ENCODE measurements around the gene CARD10.
"Not testable (repeated sequence)": the region's sequence is repeated elsewhere in the genome, so short reads cannot be mapped to it uniquely, and the experiment has no call there.

CARD10 gene

DNA sequence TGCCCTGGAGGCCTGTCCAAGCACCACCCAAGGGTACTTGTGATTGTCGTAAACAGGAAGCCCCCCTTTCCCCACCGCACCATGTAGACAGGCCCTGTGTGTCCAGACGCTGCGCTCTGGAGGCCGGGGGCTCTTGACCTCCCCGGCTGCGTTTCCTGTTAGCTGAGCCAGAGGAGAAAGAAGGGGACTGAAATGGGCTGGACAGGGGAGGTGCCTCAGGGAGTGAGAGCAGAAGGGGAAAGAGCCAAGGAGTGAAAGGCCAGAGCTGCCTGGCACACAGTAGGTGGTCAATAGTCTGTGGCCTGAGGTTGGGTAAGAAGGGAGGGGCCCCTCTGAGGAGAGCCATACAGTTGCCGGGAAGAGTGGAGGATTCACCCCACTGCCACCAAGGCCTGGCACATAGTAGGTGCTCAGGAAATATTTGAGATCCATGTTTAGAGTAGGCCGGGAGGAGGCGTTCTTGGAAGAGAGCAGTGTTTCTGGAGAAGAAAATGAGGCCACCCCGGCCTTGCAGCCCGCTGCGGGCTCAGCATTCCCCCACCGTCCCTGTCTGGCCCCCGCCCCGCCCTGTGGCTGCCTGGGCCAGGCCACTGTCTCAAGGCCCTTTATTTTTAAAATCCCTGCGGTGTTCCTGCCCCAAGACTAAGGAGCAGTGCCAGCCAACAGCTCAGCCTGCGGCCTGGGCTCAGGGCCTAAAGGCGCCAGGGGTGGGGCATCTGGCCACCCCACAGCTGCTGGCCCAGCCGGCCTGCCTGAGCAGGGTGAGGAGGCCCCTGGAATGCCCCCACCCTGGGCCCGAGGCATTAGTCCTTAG lies 27.4 kb upstream of the CARD10 start:
- TF ChIP-seq, protein P1, sequence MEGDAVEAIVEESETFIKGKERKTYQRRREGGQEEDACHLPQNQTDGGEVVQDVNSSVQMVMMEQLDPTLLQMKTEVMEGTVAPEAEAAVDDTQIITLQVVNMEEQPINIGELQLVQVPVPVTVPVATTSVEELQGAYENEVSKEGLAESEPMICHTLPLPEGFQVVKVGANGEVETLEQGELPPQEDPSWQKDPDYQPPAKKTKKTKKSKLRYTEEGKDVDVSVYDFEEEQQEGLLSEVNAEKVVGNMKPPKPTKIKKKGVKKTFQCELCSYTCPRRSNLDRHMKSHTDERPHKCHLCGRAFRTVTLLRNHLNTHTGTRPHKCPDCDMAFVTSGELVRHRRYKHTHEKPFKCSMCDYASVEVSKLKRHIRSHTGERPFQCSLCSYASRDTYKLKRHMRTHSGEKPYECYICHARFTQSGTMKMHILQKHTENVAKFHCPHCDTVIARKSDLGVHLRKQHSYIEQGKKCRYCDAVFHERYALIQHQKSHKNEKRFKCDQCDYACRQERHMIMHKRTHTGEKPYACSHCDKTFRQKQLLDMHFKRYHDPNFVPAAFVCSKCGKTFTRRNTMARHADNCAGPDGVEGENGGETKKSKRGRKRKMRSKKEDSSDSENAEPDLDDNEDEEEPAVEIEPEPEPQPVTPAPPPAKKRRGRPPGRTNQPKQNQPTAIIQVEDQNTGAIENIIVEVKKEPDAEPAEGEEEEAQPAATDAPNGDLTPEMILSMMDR (IDR thresholded peaks at IDR 0.05; ENCODE audit: extremely low read depth, insufficient read depth, missing control alignments), result no peak
- no peak for DNase-seq (ENCODE audit: low spot score)
- in situ Hi-C loops (cut with MboI; ENCODE audit: low pct_unique_long_range_greater_than_20kb, low sequenced_read_pairs, unreplicated experiment), result no loop called here

DNA sequence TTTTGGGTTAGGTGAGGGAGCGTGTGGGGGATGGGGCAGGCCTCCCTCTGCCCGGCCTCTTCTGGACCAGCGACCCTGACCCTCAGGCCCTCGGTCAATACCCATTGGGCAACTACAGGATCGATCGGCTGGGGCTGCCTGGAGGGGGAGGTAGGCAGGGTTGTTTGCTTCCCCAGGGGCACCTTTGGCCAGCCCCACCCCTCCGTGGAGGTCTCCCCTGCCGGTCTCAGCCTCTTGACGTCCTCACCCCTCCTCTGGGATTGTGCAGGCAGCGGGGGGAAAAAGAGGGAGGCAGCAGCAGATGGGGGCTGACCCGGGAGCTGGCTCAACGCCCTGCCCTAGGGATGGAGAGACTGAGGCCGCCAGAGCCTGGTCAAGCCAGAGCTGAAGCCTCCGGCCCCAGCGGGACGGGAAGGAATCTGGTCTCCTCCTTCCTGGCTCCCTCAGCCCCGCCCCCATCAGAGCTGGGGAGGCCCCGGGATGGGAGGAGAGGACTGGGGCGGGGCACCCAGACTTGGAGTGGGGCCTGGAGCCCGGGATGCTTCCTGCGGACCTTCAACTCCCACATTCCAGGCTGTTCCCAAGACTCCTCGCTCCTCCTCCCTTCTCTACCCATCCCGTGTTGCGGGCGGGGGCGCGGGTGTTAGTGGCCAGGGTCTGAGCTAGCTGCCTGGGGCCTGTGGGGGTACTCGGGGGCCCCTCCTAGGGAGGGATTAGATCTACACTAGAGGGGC lies 26.7 kb upstream of the CARD10 start:
- no peak for DNase-seq (ENCODE audit: low spot score)
- in situ Hi-C loops (cut with MboI; ENCODE audit: low pct_unique_long_range_greater_than_20kb, low sequenced_read_pairs, unreplicated experiment), result no loop called here
- TF ChIP-seq, protein P1 (IDR thresholded peaks at IDR 0.05; ENCODE audit: extremely low read depth, insufficient read depth, missing control alignments), result no peak

DNA sequence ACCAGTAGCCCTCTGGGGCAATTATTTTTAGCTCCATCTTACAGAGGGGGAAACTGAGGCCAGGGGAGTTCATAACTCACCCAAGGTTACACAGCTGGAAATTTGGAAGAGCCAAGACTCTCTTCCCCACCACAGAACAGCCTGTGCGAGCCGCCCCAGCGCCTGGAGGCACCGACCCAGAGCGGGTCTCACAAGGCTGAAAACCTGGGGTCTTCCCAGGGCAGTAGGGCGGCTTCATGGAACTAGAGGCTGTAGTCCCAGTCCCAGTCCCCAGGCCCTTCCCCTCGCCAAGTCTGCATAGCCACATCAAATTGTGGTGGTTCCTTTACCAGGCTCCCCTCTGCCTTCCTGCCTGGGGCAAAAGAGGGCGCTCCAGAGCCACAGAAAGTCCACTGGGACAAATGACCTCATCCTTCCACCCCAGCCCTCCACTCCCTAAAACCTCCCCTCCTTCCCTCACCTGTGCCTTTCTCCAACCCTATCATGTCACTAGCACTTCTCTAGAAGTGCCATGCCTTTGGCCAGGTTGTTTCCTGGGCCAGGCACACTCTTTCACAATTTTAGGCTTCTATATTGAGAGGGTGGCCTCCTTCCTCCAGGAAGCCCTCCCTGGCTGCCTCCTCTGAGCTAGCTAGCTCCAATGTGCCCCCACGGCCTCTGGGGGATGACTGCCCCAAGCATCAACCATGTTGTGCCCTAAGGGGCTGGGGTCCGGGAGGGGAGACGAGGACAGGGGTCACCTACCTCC lies 25.9 kb upstream of the CARD10 start:
- DNase-seq (ENCODE audit: low spot score), result peak; percentile 70
- TF ChIP-seq, protein P1 (IDR thresholded peaks at IDR 0.05; ENCODE audit: extremely low read depth, insufficient read depth, missing control alignments), result peak; percentile 81
- in situ Hi-C loops (cut with MboI; ENCODE audit: low pct_unique_long_range_greater_than_20kb, low sequenced_read_pairs, unreplicated experiment), result no loop called here

DNA sequence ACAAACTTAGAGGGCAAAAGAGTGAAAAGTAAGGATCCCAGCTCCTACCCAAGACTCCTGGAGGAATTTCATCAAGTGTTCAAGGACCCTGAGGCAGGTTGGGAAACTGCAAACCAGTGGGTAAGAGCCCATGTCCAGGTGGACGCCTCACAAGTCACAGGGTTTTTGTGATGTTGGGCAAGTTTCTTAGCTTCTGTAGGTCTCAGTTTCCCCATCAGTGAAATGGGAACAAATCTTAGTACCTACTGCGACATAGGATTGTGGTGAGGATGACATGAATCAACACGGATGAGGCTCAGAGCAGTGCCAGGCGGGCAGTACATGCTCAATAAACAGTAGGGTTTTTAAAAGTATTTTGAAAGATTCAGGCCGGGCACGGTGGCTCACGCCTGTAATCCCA lies 23.7 kb upstream of the CARD10 start:
- DNase-seq (ENCODE audit: low spot score), result no peak
- TF ChIP-seq, protein P1 (IDR thresholded peaks at IDR 0.05; ENCODE audit: extremely low read depth, insufficient read depth, missing control alignments), result no peak
- in situ Hi-C loops (cut with MboI; ENCODE audit: low pct_unique_long_range_greater_than_20kb, low sequenced_read_pairs, unreplicated experiment), result no loop called here

DNA sequence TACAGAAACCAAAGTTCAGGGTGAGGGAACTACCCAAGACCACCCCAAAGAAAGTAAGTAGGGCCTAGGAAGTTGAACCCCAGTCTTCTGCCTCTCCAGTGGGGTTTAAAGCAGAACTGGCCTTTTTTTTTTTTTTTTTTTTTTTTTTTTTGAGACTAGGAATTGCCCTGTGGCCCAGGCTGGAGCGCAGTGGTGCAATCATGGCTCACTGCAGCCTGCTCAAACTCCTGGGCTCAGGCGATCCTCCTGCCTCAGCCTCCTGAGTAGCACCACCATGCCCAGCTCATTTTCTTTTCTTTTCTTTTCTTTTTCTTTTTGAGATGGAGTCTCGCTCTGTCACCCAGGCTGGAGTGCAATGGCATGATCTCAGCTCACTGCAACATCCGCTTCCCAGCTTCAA lies 23.2 kb upstream of the CARD10 start:
- DNase-seq (ENCODE audit: low spot score); in situ Hi-C loops (cut with MboI; ENCODE audit: low pct_unique_long_range_greater_than_20kb, low sequenced_read_pairs, unreplicated experiment): not testable (repeated sequence)

DNA sequence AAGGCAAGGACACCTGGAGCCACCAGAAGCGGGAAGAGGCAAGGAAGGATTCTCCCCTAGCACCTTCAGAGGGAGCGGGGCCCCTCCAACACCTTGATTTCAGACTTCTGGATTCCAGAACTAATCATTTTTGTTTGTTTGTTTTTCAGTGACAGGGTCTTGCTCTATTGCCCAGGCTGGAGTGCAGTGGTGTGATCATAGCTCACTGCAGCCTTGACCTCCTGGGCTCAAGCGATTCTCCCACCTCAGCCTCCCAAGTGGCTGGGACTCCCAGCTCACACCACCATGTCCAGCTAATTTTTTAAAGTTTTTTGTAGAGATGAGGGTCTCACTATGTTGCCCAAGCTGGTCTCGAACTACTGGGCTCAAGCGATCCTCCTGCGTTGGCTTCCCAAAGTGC lies 20.6 kb upstream of the CARD10 start:
- DNase-seq (ENCODE audit: low spot score); in situ Hi-C loops (cut with MboI; ENCODE audit: low pct_unique_long_range_greater_than_20kb, low sequenced_read_pairs, unreplicated experiment): not testable (repeated sequence)

DNA sequence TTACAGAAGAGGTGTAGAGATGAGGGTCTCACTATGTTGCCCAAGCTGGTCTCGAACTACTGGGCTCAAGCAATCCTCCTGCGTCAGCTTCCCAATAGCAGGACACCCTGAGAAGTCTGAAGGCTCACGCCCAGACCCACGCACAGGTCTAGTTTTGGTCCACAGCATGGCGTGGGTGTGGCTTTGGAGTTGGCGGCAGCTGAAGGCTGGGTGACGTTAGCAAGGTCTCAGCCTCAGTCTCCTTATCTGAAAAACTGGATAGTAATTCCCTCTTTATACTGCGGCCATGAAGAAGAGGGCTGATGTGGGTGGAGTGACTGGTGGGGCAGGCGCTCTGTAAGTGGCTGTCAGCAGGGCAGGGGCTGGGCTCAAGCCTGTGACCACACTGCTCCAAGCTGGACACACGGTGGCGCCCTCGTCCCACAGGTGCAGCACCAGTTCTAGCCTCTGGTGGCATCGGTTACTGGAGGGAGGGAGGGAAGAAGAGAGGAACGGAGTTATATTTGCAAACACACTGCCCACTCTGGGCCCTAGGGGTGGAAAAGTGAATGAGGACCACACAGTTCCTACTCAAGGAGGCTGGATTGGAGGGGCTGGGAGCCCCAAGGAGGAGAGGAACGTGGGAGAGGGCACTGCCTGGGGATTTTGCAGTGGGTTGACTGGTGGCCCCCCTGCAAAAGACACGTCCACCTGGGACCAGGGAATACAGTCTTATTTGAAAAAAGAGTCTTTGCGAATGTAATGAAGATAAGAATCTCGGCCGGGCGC lies 19.6 kb upstream of the CARD10 start:
- DNase-seq (ENCODE audit: low spot score), result peak; percentile 95
- TF ChIP-seq, protein P1 (IDR thresholded peaks at IDR 0.05; ENCODE audit: extremely low read depth, insufficient read depth, missing control alignments), result peak; percentile 97
- in situ Hi-C loops (cut with MboI; ENCODE audit: low pct_unique_long_range_greater_than_20kb, low sequenced_read_pairs, unreplicated experiment), result no loop called here

All from GM13977 (cell line).